ENCODE results near the gene AIG1.

GRCh38 chr6:143322386-143322785, 261.7 kb downstream of the AIG1 start:
- no peak for TF ChIP-seq CTBP1 (IDR thresholded peaks at IDR 0.05; ENCODE audit: borderline replicate concordance)
- no peak for TF ChIP-seq FOXK2 (IDR thresholded peaks at IDR 0.05)
